HUES6 (cell line): ENCODE data around the gene PTH2.
"Not testable (repeated sequence)": the region's sequence is repeated elsewhere in the genome, so short reads cannot be mapped to it uniquely, and the experiment has no call there.

Experiments used
- H3K27ac ChIP-seq: 2 replicates; pipeline ENCODE4 v1.7.0; 2013; ENCODE audit warnings: low read depth, mild to moderate bottlenecking, low read length, inconsistent platforms
- H3K27me3 ChIP-seq: 2 replicates; pipeline ENCODE4 v1.6.1; 2013; ENCODE audit warnings: low read length; ENCODE audit not compliant: control insufficient read depth, insufficient read depth
- H3K36me3 ChIP-seq: 2 replicates; pipeline ENCODE4 v1.6.1; 2013; ENCODE audit warnings: low read length; ENCODE audit not compliant: control insufficient read depth, insufficient read depth
- H3K4me1 ChIP-seq: 2 replicates; pipeline ENCODE4 v1.6.1; 2013; ENCODE audit warnings: low read length; ENCODE audit not compliant: control insufficient read depth, insufficient read depth
- H3K4me3 ChIP-seq: 2 replicates; pipeline ENCODE4 v1.5.1; 2013; ENCODE audit warnings: low read depth, low read length
- H3K9ac ChIP-seq: one replicate; pipeline ENCODE4 v1.6.1; 2013; ENCODE audit warnings: mild to moderate bottlenecking, low read length
- H3K9me3 ChIP-seq: 2 replicates; pipeline ENCODE4 v1.6.1; 2013; ENCODE audit warnings: low read depth, low read length; ENCODE audit not compliant: control insufficient read depth, insufficient read depth

The PTH2 gene

DNA sequence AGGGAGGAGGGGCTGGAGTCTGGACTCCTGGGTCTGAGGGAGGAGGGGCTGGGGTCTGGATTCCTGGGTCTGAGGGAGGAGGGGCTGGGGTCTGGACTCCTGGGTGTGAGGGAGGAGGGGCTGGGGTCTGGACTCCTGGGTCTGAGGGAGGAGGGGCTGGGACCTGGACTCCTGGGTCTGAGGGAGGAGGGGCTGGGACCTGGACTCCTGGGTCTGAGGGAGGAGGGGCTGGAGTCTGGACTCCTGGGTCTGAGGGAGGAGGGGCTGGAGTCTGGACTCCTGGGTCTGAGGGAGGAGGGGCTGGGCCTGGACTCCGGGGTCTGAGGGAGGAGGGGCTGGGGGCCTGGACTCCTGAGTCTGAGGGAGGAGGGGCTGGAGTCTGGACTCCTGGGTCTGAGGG, 37.9 kb upstream of the PTH2 start:
- H3K9ac ChIP-seq, H3K4me1 ChIP-seq, H3K27ac ChIP-seq, H3K9me3 ChIP-seq, H3K4me3 ChIP-seq, H3K27me3 ChIP-seq: not testable (repeated sequence)
- H3K36me3 ChIP-seq = peaks cover 24% of the 10 kb centered on the region

DNA sequence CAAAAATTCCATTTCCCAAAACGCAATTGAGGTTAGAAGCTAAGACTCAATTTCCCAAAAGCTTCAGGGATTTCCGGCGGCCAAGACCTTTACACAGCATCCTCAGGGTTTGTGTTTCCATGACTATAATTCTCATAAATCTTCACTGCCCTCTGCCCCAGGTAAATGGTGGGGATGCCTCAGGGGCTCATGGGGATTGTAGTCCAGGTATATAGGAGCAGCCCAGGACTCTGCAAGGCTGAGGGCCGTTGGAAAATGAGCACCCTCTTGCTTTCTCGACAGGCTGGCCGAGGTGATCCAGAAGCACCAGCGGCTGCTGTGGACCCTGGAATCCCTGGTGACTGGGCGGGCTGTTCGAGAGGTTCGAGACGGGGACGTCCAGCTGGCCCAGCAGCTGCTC, 36.1 kb upstream of the PTH2 start:
- Histone ChIP-seq H3K27me3 (no peaks in the 10 kb centered on the region), H3K9ac (no peak overlapping the region), H3K4me1 (no peaks in the 10 kb centered on the region), H3K36me3 (peaks cover 15% of the 10 kb centered on the region), H3K9me3 (no peaks in the 10 kb centered on the region), H3K27ac (no peak overlapping the region), H3K4me3 (no peak overlapping the region)

- H3K4me3 ChIP-seq = no peak overlapping the region
Measured at GRCh38 chr19:49458567-49458903, 35.3 kb upstream of the PTH2 start.

GRCh38 chr19:49456326-49456725, 33.1 kb upstream of the PTH2 start:
- Histone ChIP-seq H3K9ac (no peak overlapping the region), H3K27me3 (no peaks in the 10 kb centered on the region), H3K4me3 (no peak overlapping the region), H3K9me3 (no peaks in the 10 kb centered on the region), H3K4me1 (0 out of 2 replicates have a peak, but pooled peaks cover 3% of the 10 kb centered on the region), H3K36me3 (peaks cover 4% of the 10 kb centered on the region), H3K27ac (no peak overlapping the region)

More at GRCh38 chr19:49458567-49458903, 35.3 kb upstream of the PTH2 start:
- Histone ChIP-seq H3K27me3 (no peaks in the 10 kb centered on the region), H3K9me3 (no peaks in the 10 kb centered on the region), H3K4me1 (0 out of 2 replicates have a peak, but pooled peaks cover 3% of the 10 kb centered on the region), H3K27ac (no peak overlapping the region), H3K9ac (no peak overlapping the region), H3K36me3 (peaks cover 8% of the 10 kb centered on the region)

DNA sequence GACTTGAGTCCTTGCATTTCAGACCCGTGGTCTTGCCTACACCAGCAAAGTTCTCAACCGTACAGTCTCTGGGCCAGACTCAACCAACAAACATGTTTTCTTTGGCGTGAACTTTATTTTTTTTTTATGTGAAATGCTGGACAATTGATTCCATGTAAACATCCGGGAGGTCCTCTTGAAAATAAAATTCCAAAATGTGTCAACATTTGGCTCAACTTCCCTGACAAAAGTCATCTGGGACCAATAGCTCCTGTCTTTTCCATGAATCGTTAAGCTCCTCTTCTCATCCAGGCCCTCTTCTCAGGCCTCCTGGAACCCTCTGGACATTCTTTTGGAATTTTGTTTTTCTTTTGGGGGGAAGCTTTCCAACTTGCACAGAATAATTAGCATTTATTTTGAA, 32.5 kb upstream of the PTH2 start:
- H3K4me3 ChIP-seq = no peak overlapping the region
- H3K9ac ChIP-seq = no peak overlapping the region
- H3K4me1 ChIP-seq = 0 out of 2 replicates have a peak, but pooled peaks cover 3% of the 10 kb centered on the region
- peaks cover 4% of the 10 kb centered on the region for H3K36me3 ChIP-seq
- no peaks in the 10 kb centered on the region for H3K9me3 ChIP-seq
- H3K27me3 ChIP-seq = no peaks in the 10 kb centered on the region
- no peak overlapping the region for H3K27ac ChIP-seq

DNA sequence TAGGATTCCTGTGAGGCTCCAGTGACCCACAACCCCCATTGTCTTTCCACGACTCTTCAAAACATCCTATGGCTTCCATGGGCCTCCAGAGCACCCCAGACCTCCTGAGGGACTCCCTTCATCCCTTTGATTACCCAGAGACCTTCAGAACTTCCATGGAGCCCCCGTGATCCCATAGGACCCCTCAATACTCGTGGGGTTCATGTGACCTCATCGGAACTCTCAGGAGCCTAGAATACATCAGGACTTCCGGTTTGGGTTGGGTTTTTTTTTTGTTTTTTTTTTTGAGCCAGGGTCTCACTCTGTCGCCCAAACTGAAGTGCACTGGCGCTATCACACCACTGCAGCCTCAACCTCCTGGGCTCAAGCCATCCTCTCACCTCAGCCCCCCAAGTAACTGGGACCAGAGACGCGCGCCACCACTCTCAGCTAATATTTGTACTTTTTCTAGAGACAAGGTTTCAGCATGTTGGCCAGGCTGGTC, 30.6 kb upstream of the PTH2 start:
- 0 out of 2 replicates have a peak, but pooled peaks cover 3% of the 10 kb centered on the region for H3K4me1 ChIP-seq
- peak overlapping the region; percentile 96 for H3K9ac ChIP-seq
- peaks cover 15% of the 10 kb centered on the region for H3K36me3 ChIP-seq
- H3K27ac ChIP-seq = peak overlapping the region; percentile 89
- no peaks in the 10 kb centered on the region for H3K27me3 ChIP-seq
- peak overlapping the region; percentile 84 for H3K4me3 ChIP-seq
- H3K9me3 ChIP-seq = no peaks in the 10 kb centered on the region

DNA sequence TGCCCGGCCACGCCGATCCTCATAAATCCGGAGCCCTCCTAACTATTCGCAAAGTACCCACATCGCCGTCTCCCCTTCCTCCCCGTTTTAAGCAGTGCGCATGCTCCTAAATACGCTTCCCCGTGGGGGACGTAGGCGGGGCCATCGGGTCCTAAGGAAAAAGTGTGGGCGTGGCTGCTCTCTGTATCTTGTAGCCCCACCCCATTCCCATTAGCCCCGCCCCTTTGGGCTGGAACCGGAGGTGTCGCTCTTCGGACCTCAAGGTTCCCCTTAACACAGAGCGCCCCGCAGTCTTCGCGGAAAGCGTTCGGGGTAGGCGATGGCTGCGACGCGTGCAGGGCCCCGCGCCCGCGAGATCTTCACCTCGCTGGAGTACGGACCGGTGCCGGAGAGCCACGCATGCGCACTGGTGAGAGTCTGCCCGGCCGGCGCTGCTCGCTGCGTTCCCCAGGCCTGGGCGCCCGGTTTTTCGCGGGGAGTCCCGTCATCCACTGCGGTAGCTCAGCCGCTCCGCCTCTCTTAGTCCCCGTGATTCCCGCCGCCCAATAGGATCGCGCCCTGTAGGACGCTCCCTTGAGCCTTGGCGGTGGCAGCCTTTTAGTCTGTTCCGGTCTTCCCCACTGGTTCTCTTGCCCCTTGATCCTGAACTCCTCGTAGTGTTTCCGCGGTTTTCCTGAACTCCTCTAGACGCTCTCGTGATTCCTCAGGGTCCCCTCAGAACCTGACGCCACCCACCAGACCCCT, 29.9 kb upstream of the PTH2 start, which contains the start of gene ALDH16A1:
TSS of gene ALDH16A1 (plus strand) at position 213 of the 744 bp plus-strand sequence. CDS start at position 320, 107 bp downstream.
- 0 out of 2 replicates have a peak, but pooled peaks cover 3% of the 10 kb centered on the region for H3K4me1 ChIP-seq
- peaks cover 21% of the 10 kb centered on the region for H3K36me3 ChIP-seq
- H3K9me3 ChIP-seq = no peaks in the 10 kb centered on the region
- peak within 1 kb of the TSS; percentile 84 for H3K4me3 ChIP-seq
- H3K9ac ChIP-seq = peak within 1 kb of the TSS; percentile 96
- no peaks in the 10 kb centered on the region for H3K27me3 ChIP-seq
- peak within 1 kb of the TSS; percentile 89 for H3K27ac ChIP-seq

DNA sequence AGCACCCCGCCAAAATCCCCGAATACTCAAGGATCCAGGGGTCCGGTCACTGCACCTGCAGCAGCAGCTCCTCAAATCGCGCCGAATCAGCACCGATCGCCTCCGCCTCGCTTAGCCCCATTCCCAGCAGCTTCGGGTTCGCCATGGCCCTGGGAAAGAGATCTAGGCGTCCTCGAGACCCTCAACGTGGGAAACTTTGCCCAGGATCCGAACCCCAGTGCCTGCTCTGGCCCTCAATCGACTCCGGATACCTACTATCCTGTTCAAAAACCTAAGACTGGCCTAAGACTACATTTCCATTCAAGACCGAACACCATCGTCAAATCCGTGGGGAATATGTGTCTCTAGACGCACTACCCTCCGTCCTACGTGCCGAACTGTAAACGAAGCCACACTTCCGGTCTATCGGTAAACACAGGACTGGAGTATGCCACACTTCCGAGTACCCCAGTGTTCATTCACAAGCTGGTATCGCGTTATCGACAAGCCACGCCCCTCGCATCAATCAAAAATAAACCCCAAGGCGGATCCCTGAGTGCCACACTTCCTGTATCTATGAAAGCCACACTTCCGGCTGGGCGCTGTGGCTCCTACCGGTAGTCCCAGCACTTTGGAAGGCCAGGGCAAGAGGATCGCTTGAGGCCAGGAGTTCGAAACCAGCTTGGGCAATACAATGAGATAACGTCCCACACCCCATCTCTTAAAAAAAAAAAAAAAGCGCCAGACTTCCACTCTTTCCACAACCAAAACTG, 28.4 kb upstream of the PTH2 start, which contains the start of gene PIH1D1:
TSS of gene PIH1D1 (minus strand) at position 385 of the 752 bp plus-strand sequence. CDS start at position 145, 240 bp downstream.
- H3K27ac ChIP-seq = peak within 1 kb of the TSS; percentile 46; the same call in 1 of the 2 replicates
- H3K9ac ChIP-seq = peak within 1 kb of the TSS; percentile 96
- peaks cover 34% of the 10 kb centered on the region for H3K36me3 ChIP-seq
- 0 out of 2 replicates have a peak, but pooled peaks cover 8% of the 10 kb centered on the region for H3K4me1 ChIP-seq
- H3K9me3 ChIP-seq = no peaks in the 10 kb centered on the region
- peak within 1 kb of the TSS; percentile 91 for H3K4me3 ChIP-seq
- no peaks in the 10 kb centered on the region for H3K27me3 ChIP-seq

DNA sequence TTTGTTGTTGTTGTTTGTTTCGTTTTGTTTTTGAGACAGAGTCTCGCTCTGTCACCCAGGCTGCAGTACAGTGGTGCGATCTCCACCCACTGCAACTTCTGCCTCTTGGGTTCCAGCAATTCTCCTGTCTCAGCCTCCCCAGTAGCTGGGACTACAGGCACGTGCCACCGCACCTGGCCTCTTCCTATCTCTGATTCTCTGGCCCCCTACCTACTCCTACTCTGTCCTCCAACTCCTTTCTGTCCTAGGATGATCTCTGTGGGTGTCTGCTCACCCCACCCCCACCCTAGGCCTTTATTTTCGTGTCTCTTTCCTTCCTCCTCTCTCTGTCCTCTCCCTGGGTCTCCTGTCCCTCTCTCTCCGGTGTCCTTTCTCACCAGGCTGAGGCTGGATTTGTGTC, 27.2 kb upstream of the PTH2 start:
- peaks cover 36% of the 10 kb centered on the region for H3K36me3 ChIP-seq
- 0 out of 2 replicates have a peak, but pooled peaks cover 8% of the 10 kb centered on the region for H3K4me1 ChIP-seq
- no peaks in the 10 kb centered on the region for H3K27me3 ChIP-seq
- H3K9me3 ChIP-seq = no peaks in the 10 kb centered on the region
- H3K27ac ChIP-seq = no peak overlapping the region
- no peak overlapping the region for H3K9ac ChIP-seq
- H3K4me3 ChIP-seq = peak overlapping the region; percentile 91

- H3K4me3 ChIP-seq = no peak overlapping the region
- H3K9me3 ChIP-seq = no peaks in the 10 kb centered on the region
- H3K27ac ChIP-seq = no peak overlapping the region
- peaks cover 36% of the 10 kb centered on the region for H3K36me3 ChIP-seq
- no peak overlapping the region for H3K9ac ChIP-seq
- H3K4me1 ChIP-seq = 0 out of 2 replicates have a peak, but pooled peaks cover 5% of the 10 kb centered on the region
- no peaks in the 10 kb centered on the region for H3K27me3 ChIP-seq
Measured at GRCh38 chr19:49448432-49448786, 25.2 kb upstream of the PTH2 start.
